Endothelial cell of umbilical vein (primary cell): ENCODE results near the gene GLRX.

Experiments used
- EZH2 ChIP-seq: IDR thresholded peaks from 2 replicates; pipeline ENCODE4 v1.6.1; 2012; ENCODE audit warnings: borderline replicate concordance, low read depth, mild to moderate bottlenecking, moderate library complexity, low read length, inconsistent platforms; ENCODE audit not compliant: severe bottlenecking
- FOS ChIP-seq: IDR thresholded peaks from 2 replicates; pipeline ENCODE4 v1.6.1; 2011; ENCODE audit warnings: mild to moderate bottlenecking, low read length, moderate library complexity, borderline replicate concordance; ENCODE audit not compliant: insufficient read depth
- JUN ChIP-seq: IDR thresholded peaks from 2 replicates; pipeline ENCODE4 v1.6.1; 2011; ENCODE audit warnings: borderline replicate concordance, low read depth; ENCODE audit not compliant: insufficient read length, insufficient read depth
- MYC ChIP-seq: IDR thresholded peaks from one replicate; pipeline ENCODE4 v1.6.1; 2011; ENCODE audit warnings: mild to moderate bottlenecking, low read depth, low read length
- POLR2A ChIP-seq: IDR thresholded peaks from 2 replicates; pipeline ENCODE4 v1.6.1; 2012; ENCODE audit warnings: low read depth, mild to moderate bottlenecking, control low read depth, low read length
- POLR2AphosphoS5 ChIP-seq: IDR thresholded peaks from 2 replicates; pipeline ENCODE4 v1.6.1; 2012; ENCODE audit warnings: low read depth, mild to moderate bottlenecking, control low read depth, low read length, moderate library complexity; ENCODE audit not compliant: insufficient read depth
- TF ChIP-seq, protein P1 (sequence below), 2 donors: IDR thresholded peaks; 1 replicate in 1 of 2; 2 replicates in 1 of 2; pipeline ENCODE4 v1.5.1; 2011; ENCODE audit warnings: low read length in 2 of 2, mild to moderate bottlenecking in 2 of 2, moderate library complexity in 2 of 2, control low read depth in 1 of 2, inconsistent platforms in 1 of 2, low read depth in 1 of 2; ENCODE audit not compliant: insufficient read depth in 1 of 2; ENCODE audit errors: extremely low read depth in 1 of 2

GRCh38 chr5:95784514-95785302, 37.8 kb downstream of the GLRX start:
- TF ChIP-seq, protein P1, sequence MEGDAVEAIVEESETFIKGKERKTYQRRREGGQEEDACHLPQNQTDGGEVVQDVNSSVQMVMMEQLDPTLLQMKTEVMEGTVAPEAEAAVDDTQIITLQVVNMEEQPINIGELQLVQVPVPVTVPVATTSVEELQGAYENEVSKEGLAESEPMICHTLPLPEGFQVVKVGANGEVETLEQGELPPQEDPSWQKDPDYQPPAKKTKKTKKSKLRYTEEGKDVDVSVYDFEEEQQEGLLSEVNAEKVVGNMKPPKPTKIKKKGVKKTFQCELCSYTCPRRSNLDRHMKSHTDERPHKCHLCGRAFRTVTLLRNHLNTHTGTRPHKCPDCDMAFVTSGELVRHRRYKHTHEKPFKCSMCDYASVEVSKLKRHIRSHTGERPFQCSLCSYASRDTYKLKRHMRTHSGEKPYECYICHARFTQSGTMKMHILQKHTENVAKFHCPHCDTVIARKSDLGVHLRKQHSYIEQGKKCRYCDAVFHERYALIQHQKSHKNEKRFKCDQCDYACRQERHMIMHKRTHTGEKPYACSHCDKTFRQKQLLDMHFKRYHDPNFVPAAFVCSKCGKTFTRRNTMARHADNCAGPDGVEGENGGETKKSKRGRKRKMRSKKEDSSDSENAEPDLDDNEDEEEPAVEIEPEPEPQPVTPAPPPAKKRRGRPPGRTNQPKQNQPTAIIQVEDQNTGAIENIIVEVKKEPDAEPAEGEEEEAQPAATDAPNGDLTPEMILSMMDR (IDR thresholded peaks at IDR 0.05; ENCODE audit: extremely low read depth in 1 of 2, insufficient read depth in 1 of 2, low read depth in 1 of 2, low read length in 2 of 2): no peak
- no peak for TF ChIP-seq POLR2A
- TF ChIP-seq POLR2AphosphoS5: no peak
- TF ChIP-seq EZH2: no peak
- no peak for TF ChIP-seq FOS
- no peak for TF ChIP-seq JUN
- no peak for TF ChIP-seq MYC
